ENCODE measurements around the gene SUPT3H. TPM values are rescaled to one million over a fixed set of nuclear protein-coding genes. Genes with fewer than 3 reads are reported as not detected.

SUPT3H gene
- total and polyA plus RNA-seq, 2 of the 13 experiments (the other 11 are each of a cell fraction or from before 2014, with no cell fraction given): 11.9 to 36.1 TPM

DNA sequence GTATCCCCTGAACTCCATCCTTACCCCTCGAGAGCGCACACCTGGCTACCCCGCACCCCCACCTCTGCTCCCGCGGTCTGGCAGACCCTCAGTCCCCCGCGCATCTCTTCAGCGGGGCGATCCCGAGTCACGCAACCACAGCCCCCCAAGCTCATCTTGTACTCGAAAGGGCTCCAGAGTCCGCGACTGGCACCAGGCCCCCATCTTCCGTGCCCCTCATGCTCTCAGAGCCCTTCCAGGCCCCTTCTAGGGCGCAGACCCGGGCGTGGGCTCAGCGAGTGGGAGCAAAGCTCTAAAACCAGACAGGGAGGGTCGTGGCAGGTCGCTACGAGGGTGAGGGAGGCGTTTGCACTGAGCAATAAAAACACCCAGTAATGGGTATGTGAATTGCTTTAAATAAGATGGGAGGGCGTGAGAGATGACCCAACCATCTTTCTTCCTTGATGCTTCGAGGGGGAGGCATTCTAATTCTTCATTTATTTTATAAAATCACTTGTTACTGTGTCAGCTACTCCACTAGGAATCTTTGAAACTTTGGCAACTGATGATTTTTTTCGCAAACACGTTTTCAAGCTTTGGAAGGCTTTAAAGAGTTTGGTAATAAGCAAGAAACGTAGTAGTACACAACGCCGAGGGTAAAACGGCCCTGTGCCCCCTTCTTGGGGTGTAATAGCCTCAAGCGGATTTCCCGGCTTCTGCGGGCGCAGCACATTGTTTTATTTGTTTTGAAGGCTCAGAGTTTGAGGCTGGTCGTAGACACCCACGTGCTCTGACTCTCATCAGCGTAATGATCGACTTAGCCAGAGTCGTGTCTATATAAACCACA lies 42.6 kb upstream of the SUPT3H start:
- ChIA-PET CTCF (ENCODE audit: low intra/inter-chr PET ratio, low total read pairs) (no interaction called here), POLR2A (no interaction called here)
- intact Hi-C loops (cut with micrococcal nuclease; ENCODE audit: unreplicated experiment) (loop anchor here (5.0 kb wide), 1 partner anchor 292 kb away; no protein-coding TSS in a partner anchor), in situ Hi-C loops (cut with HindIII; ENCODE audit: extremely low pct_ligation_motif_present, low pct_unique_long_range_greater_than_20kb) (loop anchor here (5.0 kb wide), 1 partner anchor 763 kb away; no protein-coding TSS in a partner anchor)
- no TSS peak for BruUV-seq (replicated peaks)
- H3K9me3 ChIP-seq (ENCODE audit: low read length): no peaks in the 10 kb centered on the region
- H3K79me2 ChIP-seq (ENCODE audit: insufficient read depth, low read length): no peaks in the 10 kb centered on the region
- ATAC-seq (no peak), DNase-seq (ENCODE audit: low spot score) (no peak), FAIRE-seq (no peak)
- no peak overlapping the region for H3K27ac ChIP-seq (ENCODE audit: extremely low read length, insufficient read depth, low read length)
- H3K27me3 ChIP-seq (ENCODE audit: control insufficient read depth in 1 of 2, insufficient read depth in 2 of 2, low read length in 2 of 2): peaks cover 20 to 64% of the 10 kb centered on the region in 2 experiments
- H4K20me1 ChIP-seq (ENCODE audit: insufficient read depth, low read length): no peaks in the 10 kb centered on the region
- peak overlapping the region in 1 of 3 experiments; percentile 42; a peak in 1 of 6 replicates for H3K4me3 ChIP-seq (replicated peaks in 1 of 3; ENCODE audit: insufficient read depth in 1 of 3, low read depth in 2 of 3, low read length in 3 of 3)
- peaks cover 24% of the 10 kb centered on the region for H3K4me1 ChIP-seq (ENCODE audit: insufficient read depth, low read length)
- no peaks in the 10 kb centered on the region for H3K36me3 ChIP-seq (replicated peaks in 1 of 2; ENCODE audit: control insufficient read depth in 1 of 2, insufficient read depth in 2 of 2, low read length in 2 of 2)
- no peak overlapping the region for H3K9ac ChIP-seq (ENCODE audit: insufficient read depth, low read depth, low read length)
- 0 out of 2 replicates have a peak overlapping the region, but pooled peaks have one; percentile 40 for H3K4me2 ChIP-seq (ENCODE audit: low read depth, low read length)
- H2AFZ ChIP-seq (ENCODE audit: low read length): no peak overlapping the region
- WGBS (ENCODE audit: low lambda C conversion rate): 35% methylated on average over 40 of the region's 40 CpGs
- TF ChIP-seq SIX4 (CRISPR knock-in tag; IDR thresholded peaks at IDR 0.05) (no peak), HOXA5 (CRISPR knock-in tag; IDR thresholded peaks at IDR 0.05) (no peak), ZNF121 (CRISPR knock-in tag; IDR thresholded peaks at IDR 0.05) (no peak), U2AF1 (optimal IDR thresholded peaks at IDR 0.05; ENCODE audit: low read depth, low read length) (no peak), ZNF232 (CRISPR knock-in tag; IDR thresholded peaks at IDR 0.05; ENCODE audit: borderline replicate concordance) (no peak), REL (CRISPR knock-in tag; conservative IDR thresholded peaks at IDR 0.05) (no peak), ZNF44 (CRISPR knock-in tag; IDR thresholded peaks at IDR 0.05) (0 out of 2 replicates have a peak, but pooled peaks have one; percentile 13), NR2F2 (IDR thresholded peaks at IDR 0.05; ENCODE audit: borderline replicate concordance, low read depth) (no peak), TBP (CRISPR knock-in tag; IDR thresholded peaks at IDR 0.05) (no peak), FOXK2 (IDR thresholded peaks at IDR 0.05) (no peak), TEAD2 (CRISPR knock-in tag; IDR thresholded peaks at IDR 0.05) (no peak), KLF12 (CRISPR knock-in tag; IDR thresholded peaks at IDR 0.05; ENCODE audit: borderline replicate concordance) (no peak), GTF3A (CRISPR knock-in tag; conservative IDR thresholded peaks at IDR 0.05) (no peak), ZFP41 (CRISPR knock-in tag; IDR thresholded peaks at IDR 0.05; ENCODE audit: borderline replicate concordance) (no peak), ZNF33B (CRISPR knock-in tag; IDR thresholded peaks at IDR 0.05) (0 out of 2 replicates have a peak, but pooled peaks have one; percentile 30), RNF2 (conservative IDR thresholded peaks at IDR 0.05; ENCODE audit: low read depth) (peak; percentile 21; the same call in 1 of the 2 replicates), ATRX (CRISPR knock-in tag; IDR thresholded peaks at IDR 0.05; ENCODE audit: borderline replicate concordance) (no peak), ZNF589 (CRISPR knock-in tag; conservative IDR thresholded peaks at IDR 0.05) (no peak), RBFOX2 (IDR thresholded peaks at IDR 0.05; ENCODE audit: low read depth, low read length) (no peak)
- TF ChIP-seq, protein P1, sequence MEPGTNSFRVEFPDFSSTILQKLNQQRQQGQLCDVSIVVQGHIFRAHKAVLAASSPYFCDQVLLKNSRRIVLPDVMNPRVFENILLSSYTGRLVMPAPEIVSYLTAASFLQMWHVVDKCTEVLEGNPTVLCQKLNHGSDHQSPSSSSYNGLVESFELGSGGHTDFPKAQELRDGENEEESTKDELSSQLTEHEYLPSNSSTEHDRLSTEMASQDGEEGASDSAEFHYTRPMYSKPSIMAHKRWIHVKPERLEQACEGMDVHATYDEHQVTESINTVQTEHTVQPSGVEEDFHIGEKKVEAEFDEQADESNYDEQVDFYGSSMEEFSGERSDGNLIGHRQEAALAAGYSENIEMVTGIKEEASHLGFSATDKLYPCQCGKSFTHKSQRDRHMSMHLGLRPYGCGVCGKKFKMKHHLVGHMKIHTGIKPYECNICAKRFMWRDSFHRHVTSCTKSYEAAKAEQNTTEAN (CRISPR knock-in tag; conservative IDR thresholded peaks at IDR 0.05): no peak
- TF ChIP-seq, protein P2, sequence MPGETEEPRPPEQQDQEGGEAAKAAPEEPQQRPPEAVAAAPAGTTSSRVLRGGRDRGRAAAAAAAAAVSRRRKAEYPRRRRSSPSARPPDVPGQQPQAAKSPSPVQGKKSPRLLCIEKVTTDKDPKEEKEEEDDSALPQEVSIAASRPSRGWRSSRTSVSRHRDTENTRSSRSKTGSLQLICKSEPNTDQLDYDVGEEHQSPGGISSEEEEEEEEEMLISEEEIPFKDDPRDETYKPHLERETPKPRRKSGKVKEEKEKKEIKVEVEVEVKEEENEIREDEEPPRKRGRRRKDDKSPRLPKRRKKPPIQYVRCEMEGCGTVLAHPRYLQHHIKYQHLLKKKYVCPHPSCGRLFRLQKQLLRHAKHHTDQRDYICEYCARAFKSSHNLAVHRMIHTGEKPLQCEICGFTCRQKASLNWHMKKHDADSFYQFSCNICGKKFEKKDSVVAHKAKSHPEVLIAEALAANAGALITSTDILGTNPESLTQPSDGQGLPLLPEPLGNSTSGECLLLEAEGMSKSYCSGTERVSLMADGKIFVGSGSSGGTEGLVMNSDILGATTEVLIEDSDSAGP (CRISPR knock-in tag; IDR thresholded peaks at IDR 0.05; ENCODE audit: borderline replicate concordance): 0 out of 2 replicates have a peak, but pooled peaks have one; percentile 23
- TF ChIP-seq, protein P3, sequence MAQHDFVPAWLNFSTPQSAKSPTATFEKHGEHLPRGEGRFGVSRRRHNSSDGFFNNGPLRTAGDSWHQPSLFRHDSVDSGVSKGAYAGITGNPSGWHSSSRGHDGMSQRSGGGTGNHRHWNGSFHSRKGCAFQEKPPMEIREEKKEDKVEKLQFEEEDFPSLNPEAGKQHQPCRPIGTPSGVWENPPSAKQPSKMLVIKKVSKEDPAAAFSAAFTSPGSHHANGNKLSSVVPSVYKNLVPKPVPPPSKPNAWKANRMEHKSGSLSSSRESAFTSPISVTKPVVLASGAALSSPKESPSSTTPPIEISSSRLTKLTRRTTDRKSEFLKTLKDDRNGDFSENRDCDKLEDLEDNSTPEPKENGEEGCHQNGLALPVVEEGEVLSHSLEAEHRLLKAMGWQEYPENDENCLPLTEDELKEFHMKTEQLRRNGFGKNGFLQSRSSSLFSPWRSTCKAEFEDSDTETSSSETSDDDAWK (CRISPR knock-in tag; IDR thresholded peaks at IDR 0.05): no peak

Measured in HepG2 (cell line).